ENCODE results near the gene POU3F1. TPM values are rescaled to one million over a fixed set of nuclear protein-coding genes. Genes with fewer than 3 reads are reported as not detected.

The POU3F1 gene
- total RNA-seq, 1 experiment from 2014 or later = 5.8 TPM

DNA sequence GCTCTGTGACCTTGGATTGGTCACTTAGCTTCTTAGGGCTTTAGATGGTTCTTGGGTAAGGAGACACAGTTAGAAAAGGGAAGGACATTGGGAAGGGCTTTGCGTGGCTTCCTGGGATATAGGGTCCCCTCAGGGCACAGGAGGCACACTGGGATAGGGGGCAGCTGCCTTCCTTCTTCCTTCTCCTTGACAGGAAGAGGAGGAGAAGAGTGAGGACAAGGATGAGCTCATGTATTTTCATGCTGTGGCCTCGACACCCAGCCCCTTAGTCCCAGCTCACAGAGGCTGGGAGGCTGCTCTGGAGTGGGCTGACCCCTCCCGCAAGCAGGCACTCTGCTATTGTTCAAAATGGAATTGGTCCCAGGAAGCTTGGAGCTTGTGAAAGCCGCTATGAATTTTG is 45.7 kb upstream of the POU3F1 start:
- H4K91ac ChIP-seq (ENCODE audit: insufficient read length, low read depth, low read length) = no peak overlapping the region
- H3K4me2 ChIP-seq (ENCODE audit: insufficient read depth, insufficient read length, low read length) = no peak overlapping the region
- no peaks in the 10 kb centered on the region for H3K27me3 ChIP-seq (ENCODE audit: insufficient read depth, low read length)
- H3K4me3 Mint-ChIP-seq = no peak overlapping the region
- H2BK15ac ChIP-seq (ENCODE audit: low read depth, low read length) = no peak overlapping the region
- H3T11ph ChIP-seq (ENCODE audit: low read length) = no peak overlapping the region
- H3K18ac ChIP-seq (ENCODE audit: insufficient read length, low read depth, low read length) = no peak overlapping the region
- peak overlapping the region in 1 of 3 experiments; percentile 27; a peak in 2 of 7 replicates for H3K27ac Mint-ChIP-seq
- H3K9me3 Mint-ChIP-seq = no peaks in the 10 kb centered on the region
- peaks cover 4% of the 10 kb centered on the region; the same call in 1 of the 2 replicates for H3K27me3 Mint-ChIP-seq (ENCODE audit: low read depth)
- H2BK120ac ChIP-seq (ENCODE audit: low read depth, low read length, poor library complexity, severe bottlenecking) = no peak overlapping the region
- no peak overlapping the region for H3K56ac ChIP-seq (ENCODE audit: insufficient read length, low read depth, low read length)
- no peak overlapping the region for H3K27ac ChIP-seq (ENCODE audit: insufficient read length, low read depth, low read length)
- no peaks in the 10 kb centered on the region for H3K79me2 ChIP-seq (ENCODE audit: insufficient read depth, low read length)
- peaks cover 0 to 1% (median 0%) of the 10 kb centered on the region in 3 experiments; a peak in 2 of 7 replicates for H3K36me3 Mint-ChIP-seq (ENCODE audit: insufficient read depth in 1 of 3, low read depth in 3 of 3)
- peaks cover 12% of the 10 kb centered on the region; the same call in 1 of the 2 replicates for H3K4me1 ChIP-seq (ENCODE audit: insufficient read depth, low read length)
- no peak overlapping the region for H2BK5ac ChIP-seq (ENCODE audit: insufficient read length, low read length)
- H4K8ac ChIP-seq (replicated peaks; ENCODE audit: insufficient read length, low read depth, low read length) = no peak overlapping the region
- H3K23me2 ChIP-seq (ENCODE audit: insufficient read length, low read depth, low read length, poor library complexity, severe bottlenecking) = no peaks in the 10 kb centered on the region
- no peak overlapping the region for H2BK12ac ChIP-seq (ENCODE audit: insufficient read length, low read depth, low read length)
- no peak overlapping the region for H4K5ac ChIP-seq (ENCODE audit: insufficient read length, low read depth, low read length)
- no peaks in the 10 kb centered on the region for H3K79me1 ChIP-seq (ENCODE audit: insufficient read depth, low read depth, low read length, poor library complexity, severe bottlenecking)
- H3K4me1 Mint-ChIP-seq = peaks cover 55 to 77% of the 10 kb centered on the region in 2 experiments
- H3K9ac ChIP-seq (ENCODE audit: extremely low read depth, insufficient read length, low read length) = no peak overlapping the region
- H4K20me1 ChIP-seq (ENCODE audit: control insufficient read depth, insufficient read depth, insufficient read length) = no peaks in the 10 kb centered on the region
- no peak overlapping the region for H3K4ac ChIP-seq (ENCODE audit: low read depth, low read length)
- no peak overlapping the region for H2BK20ac ChIP-seq (ENCODE audit: low read depth, low read length, poor library complexity, severe bottlenecking)
- no peak overlapping the region; the same call in 1 of the 2 replicates for H3K14ac ChIP-seq (ENCODE audit: insufficient read depth, low read length)
- H2AK5ac ChIP-seq (ENCODE audit: insufficient read length, low read length) = no peak overlapping the region
- TF ChIP-seq, protein P1, sequence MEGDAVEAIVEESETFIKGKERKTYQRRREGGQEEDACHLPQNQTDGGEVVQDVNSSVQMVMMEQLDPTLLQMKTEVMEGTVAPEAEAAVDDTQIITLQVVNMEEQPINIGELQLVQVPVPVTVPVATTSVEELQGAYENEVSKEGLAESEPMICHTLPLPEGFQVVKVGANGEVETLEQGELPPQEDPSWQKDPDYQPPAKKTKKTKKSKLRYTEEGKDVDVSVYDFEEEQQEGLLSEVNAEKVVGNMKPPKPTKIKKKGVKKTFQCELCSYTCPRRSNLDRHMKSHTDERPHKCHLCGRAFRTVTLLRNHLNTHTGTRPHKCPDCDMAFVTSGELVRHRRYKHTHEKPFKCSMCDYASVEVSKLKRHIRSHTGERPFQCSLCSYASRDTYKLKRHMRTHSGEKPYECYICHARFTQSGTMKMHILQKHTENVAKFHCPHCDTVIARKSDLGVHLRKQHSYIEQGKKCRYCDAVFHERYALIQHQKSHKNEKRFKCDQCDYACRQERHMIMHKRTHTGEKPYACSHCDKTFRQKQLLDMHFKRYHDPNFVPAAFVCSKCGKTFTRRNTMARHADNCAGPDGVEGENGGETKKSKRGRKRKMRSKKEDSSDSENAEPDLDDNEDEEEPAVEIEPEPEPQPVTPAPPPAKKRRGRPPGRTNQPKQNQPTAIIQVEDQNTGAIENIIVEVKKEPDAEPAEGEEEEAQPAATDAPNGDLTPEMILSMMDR (conservative IDR thresholded peaks at IDR 0.05) = no peak
- WGBS (ENCODE audit: extremely low coverage, insufficient read length, low lambda C conversion rate) = no CpG with 5 or more reads among the region's 4 CpGs
- no peak for DNase-seq
- no peak overlapping the region for H3K23ac ChIP-seq (ENCODE audit: insufficient read length, low read depth, low read length)
- H3K9me3 ChIP-seq (ENCODE audit: control insufficient read depth, low read depth, low read length) = no peaks in the 10 kb centered on the region
- H2AFZ ChIP-seq (ENCODE audit: low read length) = no peak overlapping the region

All from H9 (cell line).